DMS 273 (cell line): ENCODE measurements around the gene ZNF672.

Source experiments
- DNase-seq: peaks from one replicate; lab custom pipeline; 2025; ENCODE audit not compliant: unreplicated experiment; lab: John Stamatoyannopoulos, UW

ZNF672 gene

GRCh38 chr1:248852481-248853405 is 14.7 kb downstream of the ZNF672 start:
- DNase-seq: no peak

GRCh38 chr1:248853663-248854375 is 15.8 kb downstream of the ZNF672 start:
- DNase-seq: no peak

- DNase-seq: no peak
Observed at GRCh38 chr1:248855580-248855979, 17.6 kb downstream of the ZNF672 start.

- no peak for DNase-seq
Observed at GRCh38 chr1:248856176-248856575, 18.2 kb downstream of the ZNF672 start.

- DNase-seq: no peak
Observed at GRCh38 chr1:248857201-248857600, 19.2 kb downstream of the ZNF672 start.

GRCh38 chr1:248857749-248858095 is 19.7 kb downstream of the ZNF672 start:
- no peak for DNase-seq

GRCh38 chr1:248858096-248858890 is 20.3 kb downstream of the ZNF672 start:
- peak; percentile 84 for DNase-seq

GRCh38 chr1:248858891-248859889 is 21.2 kb downstream of the ZNF672 start, which contains the start of gene ZNF692:
ZNF692 (minus strand) TSS chr1:248859085; CDS start chr1:248858309, 776 bp downstream.
- DNase-seq: peak; percentile 99

- no peak for DNase-seq
Observed at GRCh38 chr1:248860007-248860406, 22.0 kb downstream of the ZNF672 start.

- DNase-seq: no peak
Observed at GRCh38 chr1:248861616-248862015, 23.6 kb downstream of the ZNF672 start.

GRCh38 chr1:248862695-248862997 is 24.6 kb downstream of the ZNF672 start:
- no peak for DNase-seq

- peak; percentile 86 for DNase-seq
Observed at GRCh38 chr1:248862998-248863881, 25.2 kb downstream of the ZNF672 start.

- DNase-seq: no peak
Observed at GRCh38 chr1:248871837-248872401, 33.9 kb downstream of the ZNF672 start.

GRCh38 chr1:248872752-248873408 is 34.9 kb downstream of the ZNF672 start:
- DNase-seq: peak; percentile 87

GRCh38 chr1:248873409-248873992 is 35.5 kb downstream of the ZNF672 start:
- DNase-seq: peak; percentile 98

- DNase-seq: peak; percentile 96
Observed at GRCh38 chr1:248873993-248874533, 36.0 kb downstream of the ZNF672 start.

- DNase-seq: no peak
Observed at GRCh38 chr1:248881261-248881660, 43.2 kb downstream of the ZNF672 start.

- DNase-seq: peak; percentile 16
Observed at GRCh38 chr1:248882427-248882826, 44.4 kb downstream of the ZNF672 start.
